AG09319 (cell line): ENCODE results near the gene CPSF4L.
A peak's percentile ranks its signal among the peaks of the same experiment; 100 is the strongest.

Experiments
- DNase-seq: peaks from one replicate; pipeline ENCODE4 v3.0.0-alpha.2; 2010; ENCODE audit warnings: low read depth; ENCODE audit errors: extremely low read depth
- CTCF ChIP-seq: IDR thresholded peaks from 2 replicates; pipeline ENCODE4 v1.5.1; 2011; ENCODE audit warnings: low read depth, mild to moderate bottlenecking, inconsistent platforms, low read length, moderate library complexity

Gene CPSF4L

GRCh38 chr17:73304971-73305812 is 43.5 kb upstream of the CPSF4L start:
- TF ChIP-seq CTCF = peak; percentile 44
- no peak for DNase-seq

- DNase-seq = no peak
- no peak for TF ChIP-seq CTCF
These were observed 42.8 kb upstream of the CPSF4L start for GRCh38 chr17:73304438-73304837.

- TF ChIP-seq CTCF = no peak
- DNase-seq = no peak
These were observed 40.5 kb upstream of the CPSF4L start for GRCh38 chr17:73302189-73302588.

- no peak for DNase-seq
- no peak for TF ChIP-seq CTCF
These were observed 39.7 kb upstream of the CPSF4L start for GRCh38 chr17:73301369-73301768.

GRCh38 chr17:73300392-73300791 is 38.7 kb upstream of the CPSF4L start:
- TF ChIP-seq CTCF = no peak

GRCh38 chr17:73297934-73298861 is 36.5 kb upstream of the CPSF4L start:
- TF ChIP-seq CTCF = no peak
- DNase-seq = no peak

More at GRCh38 chr17:73300392-73300791, 38.7 kb upstream of the CPSF4L start:
- no peak for DNase-seq

GRCh38 chr17:73293480-73293911 is 31.8 kb upstream of the CPSF4L start:
- no peak for TF ChIP-seq CTCF
- no peak for DNase-seq
